Measurements from ENCODE around the gene SNX7.

Gene SNX7

DNA sequence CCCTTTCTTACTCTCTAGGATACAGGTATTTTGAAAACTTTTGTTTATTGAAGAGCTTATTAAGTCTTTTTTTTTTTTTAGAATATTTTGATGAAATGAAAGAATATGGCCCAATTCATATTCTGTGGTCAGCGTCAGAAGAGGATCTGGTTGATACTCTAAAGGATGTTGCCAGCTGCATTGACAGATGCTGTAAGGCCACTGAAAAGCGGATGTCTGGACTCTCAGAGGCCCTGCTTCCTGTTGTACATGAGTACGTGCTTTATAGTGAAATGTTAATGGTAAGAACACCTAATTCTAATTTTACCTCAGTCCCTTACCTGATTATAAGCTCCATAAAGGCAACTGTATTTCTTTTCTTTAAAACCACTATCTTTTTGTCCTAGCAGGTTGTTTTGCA is 37.1 kb downstream of the SNX7 start:
- DNase-seq, result no peak

- DNase-seq, result no peak
Measured at GRCh38 chr1:98700228-98700627, 38.7 kb downstream of the SNX7 start.

- no peak for DNase-seq
Measured at GRCh38 chr1:98702976-98703375, 41.5 kb downstream of the SNX7 start.

- no peak for DNase-seq
Measured at GRCh38 chr1:98704474-98704873, 43.0 kb downstream of the SNX7 start.

GRCh38 chr1:98704971-98705370 is 43.5 kb downstream of the SNX7 start:
- DNase-seq, result no peak

DNA sequence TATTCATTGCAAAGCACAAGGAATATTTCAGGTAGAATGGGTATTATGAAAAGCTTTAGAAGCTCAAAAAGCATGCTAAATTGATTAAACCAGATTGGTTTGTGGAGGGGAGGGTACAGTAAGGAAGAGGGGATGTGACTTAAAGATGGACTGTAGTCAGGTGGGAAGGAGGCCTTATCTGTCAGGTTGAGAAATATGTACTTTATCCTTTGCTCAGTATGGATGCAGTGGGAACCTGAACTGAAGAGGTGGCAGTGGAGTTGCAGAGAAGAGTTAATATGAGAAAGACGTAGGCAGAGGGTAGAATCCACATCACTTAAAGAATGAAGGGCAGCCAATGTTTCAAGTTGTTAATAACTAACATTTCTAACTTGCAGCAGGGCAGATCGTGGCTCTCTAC is 44.1 kb downstream of the SNX7 start:
- no peak for DNase-seq

GRCh38 chr1:98706173-98706843 is 44.8 kb downstream of the SNX7 start:
- DNase-seq, result no peak

- DNase-seq, result no peak
Measured at GRCh38 chr1:98707556-98707955, 46.0 kb downstream of the SNX7 start.

GRCh38 chr1:98709906-98710305 is 48.4 kb downstream of the SNX7 start:
- no peak for DNase-seq

GRCh38 chr1:98723574-98723973 is 62.1 kb downstream of the SNX7 start:
- no peak for DNase-seq

DNA sequence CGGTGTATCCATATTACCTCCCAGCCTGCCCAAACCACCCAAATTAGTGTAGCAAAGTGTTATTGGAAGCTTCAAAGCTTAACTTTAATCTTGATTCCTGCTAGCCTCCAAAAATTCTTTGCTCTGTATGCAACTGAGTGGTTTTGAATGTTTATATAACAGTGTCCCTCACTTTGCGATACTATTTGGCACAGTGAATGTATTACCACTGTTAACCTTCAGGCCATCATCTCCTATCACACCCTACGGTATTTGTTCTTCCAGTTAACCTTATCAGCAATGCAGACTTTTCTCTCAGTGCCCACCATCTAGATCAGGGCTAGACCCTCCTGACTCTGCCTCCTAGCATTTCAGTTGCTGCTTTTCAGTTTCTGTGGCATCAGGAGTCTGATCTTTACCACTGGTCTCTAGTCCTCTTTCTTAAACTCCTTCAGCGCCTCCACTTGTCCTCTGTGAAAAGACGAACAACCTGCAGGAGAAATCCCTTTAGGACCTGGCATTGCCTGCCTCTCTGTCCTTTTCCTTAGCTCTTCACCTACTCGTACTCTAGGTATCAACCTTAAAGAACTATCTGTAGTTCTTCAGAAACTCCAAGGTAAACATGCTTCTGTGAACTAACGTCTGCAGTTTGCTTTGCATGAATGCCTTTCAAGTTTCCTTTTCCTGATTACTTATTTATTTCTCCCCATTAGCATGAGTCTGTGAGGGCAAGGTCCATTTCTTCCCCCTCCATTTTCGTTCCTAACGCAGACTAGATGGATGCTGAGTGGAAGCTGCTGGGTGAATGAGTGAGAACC is 71.7 kb downstream of the SNX7 start:
- no peak for DNase-seq

DNA sequence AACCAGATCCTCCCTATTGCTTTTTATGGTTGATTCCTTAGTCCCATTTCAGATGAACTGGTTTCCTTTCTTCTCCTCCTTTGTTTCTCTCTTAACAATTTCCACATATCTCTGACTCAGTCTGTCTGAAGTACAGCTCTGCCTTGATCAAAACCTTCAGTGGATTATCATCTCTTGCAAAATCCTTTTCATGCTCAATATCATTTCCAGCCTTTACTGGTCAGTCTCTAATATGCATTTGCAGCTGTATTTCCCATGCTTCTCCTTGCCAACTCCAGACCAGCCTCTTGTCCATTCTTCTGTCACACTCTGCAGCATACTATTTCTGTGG is 72.2 kb downstream of the SNX7 start:
- no peak for DNase-seq

DNA sequence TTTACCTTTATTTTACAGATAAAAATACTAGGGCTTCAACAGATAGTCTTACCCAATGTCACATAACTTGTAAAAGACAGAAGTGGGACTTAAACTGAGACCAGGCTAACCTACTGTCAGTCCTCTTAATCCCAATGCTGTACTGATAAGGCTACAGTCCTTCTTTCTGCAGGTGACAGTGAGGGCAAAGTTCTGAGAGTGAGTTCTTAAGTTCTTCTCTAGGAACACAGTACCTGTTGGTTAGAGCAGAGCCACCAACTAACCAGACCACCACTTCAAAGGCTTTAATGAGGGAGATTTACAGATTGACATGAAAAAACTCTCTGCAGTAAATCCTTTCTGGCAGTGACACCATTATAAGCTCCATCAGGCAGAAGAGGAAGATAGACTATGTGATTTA is 74.2 kb downstream of the SNX7 start:
- no peak for DNase-seq

GRCh38 chr1:98737835-98738234 is 76.3 kb downstream of the SNX7 start:
- DNase-seq, result no peak

DNA sequence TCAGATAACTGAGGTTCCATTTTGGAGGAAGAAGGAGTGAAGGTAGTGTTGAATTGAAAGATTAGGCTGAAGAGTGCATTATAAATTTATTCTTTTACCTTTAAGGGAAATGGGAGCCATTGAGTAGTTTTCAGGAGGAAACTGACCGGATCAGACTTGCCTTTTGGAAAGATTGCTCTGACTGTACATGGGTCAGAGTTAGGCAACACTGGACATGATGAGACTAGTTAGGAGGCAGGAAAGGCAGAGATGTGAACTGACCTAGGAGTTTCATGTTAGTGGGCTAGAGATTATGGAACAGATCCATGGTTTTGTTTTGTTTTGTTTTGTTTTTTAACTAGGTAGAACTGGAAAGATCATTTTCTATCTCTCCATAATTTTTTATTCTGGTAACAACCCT is 78.2 kb downstream of the SNX7 start:
- DNase-seq, result no peak

DNA sequence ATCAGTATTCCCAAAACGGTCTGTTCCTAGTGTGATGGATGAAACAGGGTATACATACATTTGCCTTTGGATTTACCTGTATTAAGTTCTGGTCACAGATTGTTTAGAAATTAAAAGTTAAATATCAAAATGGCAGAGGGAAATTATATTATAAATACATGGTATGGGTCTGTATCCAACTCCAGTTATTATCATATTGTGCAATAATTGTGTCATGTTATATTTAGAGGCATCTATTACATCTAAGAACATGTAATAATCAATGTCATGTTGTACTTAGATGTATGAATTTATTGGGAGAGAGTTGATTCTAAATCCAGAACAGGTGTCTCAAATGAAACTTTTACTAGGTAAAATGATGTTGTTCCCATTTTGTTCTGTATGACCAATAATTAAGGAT is 79.6 kb downstream of the SNX7 start:
- DNase-seq, result no peak

GRCh38 chr1:98749152-98749756 is 87.7 kb downstream of the SNX7 start:
- no peak for DNase-seq

DNA sequence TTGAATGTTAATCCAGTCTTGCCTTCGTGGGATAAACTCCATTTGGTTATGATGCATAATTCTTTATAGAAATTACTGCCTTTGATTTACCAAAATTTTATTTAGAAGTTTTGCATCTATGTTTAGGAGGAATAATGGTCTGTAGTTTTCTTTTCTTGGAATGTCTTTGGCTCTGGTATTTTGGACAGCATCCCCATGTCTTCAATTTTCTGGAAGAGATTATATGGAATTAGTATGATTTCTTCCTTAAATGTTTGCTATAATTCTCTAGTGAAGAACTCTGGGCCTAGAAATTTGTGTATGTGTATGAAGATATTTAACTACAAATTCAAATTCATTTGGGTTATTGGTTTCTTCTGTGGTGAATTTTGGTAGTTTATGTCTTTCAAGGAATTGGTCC is 92.7 kb downstream of the SNX7 start:
- no peak for DNase-seq

- DNase-seq, result no peak
Measured at GRCh38 chr1:98761219-98761865, 99.8 kb downstream of the SNX7 start.

GRCh38 chr1:98763488-98764150 is 102.1 kb downstream of the SNX7 start:
- no peak for DNase-seq

DNA sequence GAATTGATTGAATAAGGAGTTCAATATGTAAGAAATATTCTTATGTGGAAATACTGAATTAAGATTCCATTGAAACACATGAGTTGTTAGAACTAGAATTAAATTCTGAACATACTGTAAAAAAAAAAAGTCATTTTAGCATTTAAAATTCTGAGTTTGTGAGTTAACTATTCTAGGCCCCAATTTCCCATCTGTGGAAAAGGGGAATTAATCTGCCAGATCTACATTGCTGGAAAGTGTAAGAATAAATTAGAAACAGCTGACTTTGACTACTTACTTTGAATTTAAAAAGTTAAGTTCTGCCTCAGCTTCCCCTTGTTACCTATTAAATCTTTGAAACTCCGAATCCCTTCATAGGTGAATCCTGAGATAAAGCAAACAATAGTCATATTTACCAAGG is 103.0 kb downstream of the SNX7 start:
- DNase-seq, result no peak

DNA sequence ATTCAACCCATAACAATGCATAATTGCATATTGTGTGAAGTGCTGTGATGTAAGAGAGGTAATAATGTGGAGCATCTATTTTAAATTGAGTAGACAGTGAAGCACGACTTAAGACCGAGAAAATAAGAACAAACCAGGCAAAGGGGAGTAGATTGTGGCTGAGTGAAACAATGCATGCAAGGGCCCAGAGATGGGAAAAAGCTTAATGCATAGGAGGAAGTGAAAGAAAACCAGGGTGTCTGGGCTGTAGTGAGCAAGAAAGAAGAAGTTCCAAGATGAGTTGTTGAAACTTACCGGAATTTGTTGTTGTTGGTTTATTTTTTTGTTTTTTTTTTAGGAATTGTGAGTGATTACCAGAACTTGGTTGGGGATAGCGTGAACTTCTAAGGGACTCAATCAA is 104.7 kb downstream of the SNX7 start:
- DNase-seq, result no peak

DNA sequence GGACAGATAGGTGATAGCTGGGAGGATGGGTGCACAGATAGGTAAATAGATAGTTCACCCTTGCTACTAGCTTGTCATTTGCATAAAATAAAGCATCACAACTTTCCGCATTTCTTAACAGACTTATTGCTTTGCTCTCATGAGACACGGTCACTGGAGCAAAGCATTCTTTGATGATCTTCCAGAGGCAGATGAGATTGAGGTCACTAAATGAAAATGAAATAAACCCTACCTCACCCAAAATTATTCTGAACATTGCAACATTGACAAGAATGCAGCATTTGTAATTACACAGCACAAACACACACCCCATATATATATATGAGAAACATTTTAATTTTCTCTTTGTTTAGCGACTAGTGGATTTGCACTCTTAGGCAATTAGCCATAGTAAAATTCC is 107.6 kb downstream of the SNX7 start:
- no peak for DNase-seq
